Activated CD8-positive, alpha-beta memory T cell treated with anti-CD3 and anti-CD28 coated beads, Interleukin-2, amount 10 ng/mL, durations not matched to agents 7 days and 5 days (primary cell): ENCODE measurements around the gene HCST. TPM values are rescaled to one million over a fixed set of nuclear protein-coding genes. Genes with fewer than 3 reads are reported as not detected.
A peak's percentile ranks its signal among the peaks of the same experiment; 100 is the strongest.
"Not testable (repeated sequence)": the region's sequence is repeated elsewhere in the genome, so short reads cannot be mapped to it uniquely, and the experiment has no call there.

Experiments used
- ATAC-seq: fragments of 150-1000 bp; cut with Tn5 transposase; one replicate; pipeline ENCODE4 v1.10.0; 2021; ENCODE audit warnings: moderate library complexity
- CTCF ChIA-PET: fragments of 350-600 bp; sonication (Branson Sonifier 250); formaldehyde crosslinking; loops from one replicate; lab custom pipeline; 2021; ENCODE audit warnings: antibody characterized with exemption; lab: Charles Lee
- DNase-seq: peaks from one replicate; pipeline ENCODE4 v3.0.0-alpha.2; 2020
- H3K27ac Mint-ChIP-seq: one replicate; pipeline ENCODE4 v1.8.0; 2021; ENCODE audit warnings: mild to moderate bottlenecking, mixed read lengths
- H3K27me3 Mint-ChIP-seq: one replicate; pipeline ENCODE4 v1.8.0; 2021; ENCODE audit warnings: mixed read lengths
- H3K36me3 Mint-ChIP-seq: one replicate; pipeline ENCODE4 v1.8.0; 2021; ENCODE audit warnings: mild to moderate bottlenecking, mixed read lengths
- H3K4me1 Mint-ChIP-seq: one replicate; pipeline ENCODE4 v1.8.0; 2021; ENCODE audit warnings: mixed read lengths
- H3K4me3 Mint-ChIP-seq: one replicate; pipeline ENCODE4 v1.8.0; 2021; ENCODE audit warnings: mild to moderate bottlenecking, moderate library complexity, mixed read lengths
- H3K9me3 Mint-ChIP-seq: one replicate; pipeline ENCODE4 v1.8.0; 2022; ENCODE audit warnings: low read depth, mixed read lengths
- total RNA-seq, 2 experiments: library from RNA; stranded (reverse); gene quantifications; one replicate each; pipeline ENCODE4 v1.2.3, GENCODE V29; 2021

Gene HCST
- total RNA-seq, 2 experiments from 2014 or later: 184 to 195 TPM

- Mint-ChIP-seq H3K4me1 (peaks cover 38% of the 10 kb centered on the region), H3K27ac (peak overlapping the region; percentile 97), H3K4me3 (peak overlapping the region; percentile 78), H3K36me3 (peaks cover 19% of the 10 kb centered on the region), H3K9me3 (no peaks in the 10 kb centered on the region), H3K27me3 (no peaks in the 10 kb centered on the region)
- CTCF ChIA-PET: interaction anchor here (0.7 to 2.3 kb wide), 4 partner anchors 12 to 804 kb away, joined by 3 to 10 read pairs (median 4); no protein-coding TSS in a partner anchor
- ATAC-seq: no peak
- no peak for DNase-seq
Observed at GRCh38 chr19:35901055-35901644, 1.2 kb upstream of the HCST start.

DNA sequence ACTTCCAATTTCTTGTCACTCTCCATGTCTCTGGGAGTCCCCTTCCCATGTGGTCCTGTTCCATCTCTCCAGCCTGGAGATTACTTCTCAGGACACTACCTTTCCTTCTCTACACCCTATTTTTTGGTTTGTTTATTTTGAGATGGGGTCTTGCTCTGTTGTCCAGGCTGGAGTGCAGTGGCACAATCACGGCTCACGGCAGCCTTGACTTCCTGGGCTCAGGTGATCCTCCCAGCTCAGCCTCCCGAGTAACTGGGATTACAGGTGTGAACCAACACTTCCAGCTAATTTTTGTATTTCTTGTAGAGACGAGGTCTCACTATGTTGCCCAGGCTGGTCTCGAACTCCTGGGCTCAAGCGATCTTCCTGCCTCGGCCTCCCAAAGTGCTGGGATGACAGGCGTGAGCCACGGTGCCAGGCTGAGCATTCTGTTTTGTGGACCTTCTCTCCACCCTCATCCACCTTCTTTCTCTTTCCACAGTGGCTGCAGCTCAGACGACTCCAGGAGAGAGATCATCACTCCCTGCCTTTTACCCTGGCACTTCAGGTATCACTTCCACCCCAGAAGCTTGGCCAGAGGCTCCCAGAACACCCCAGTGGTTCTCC lies 644 bp downstream of the HCST start:
- DNase-seq: no peak
- Mint-ChIP-seq H3K4me3 (peak overlapping the region; percentile 78), H3K4me1 (peaks cover 39% of the 10 kb centered on the region), H3K27ac (peak overlapping the region; percentile 97), H3K9me3 (no peaks in the 10 kb centered on the region), H3K27me3 (no peaks in the 10 kb centered on the region), H3K36me3 (peaks cover 13% of the 10 kb centered on the region)
- ATAC-seq: no peak
- CTCF ChIA-PET: interaction anchor here (1.2 to 3.9 kb wide), 5 partner anchors 21 to 206 kb away, joined by 3 to 12 read pairs (median 8); partner anchors contain the start of genes PSENEN and U2AF1L4

DNA sequence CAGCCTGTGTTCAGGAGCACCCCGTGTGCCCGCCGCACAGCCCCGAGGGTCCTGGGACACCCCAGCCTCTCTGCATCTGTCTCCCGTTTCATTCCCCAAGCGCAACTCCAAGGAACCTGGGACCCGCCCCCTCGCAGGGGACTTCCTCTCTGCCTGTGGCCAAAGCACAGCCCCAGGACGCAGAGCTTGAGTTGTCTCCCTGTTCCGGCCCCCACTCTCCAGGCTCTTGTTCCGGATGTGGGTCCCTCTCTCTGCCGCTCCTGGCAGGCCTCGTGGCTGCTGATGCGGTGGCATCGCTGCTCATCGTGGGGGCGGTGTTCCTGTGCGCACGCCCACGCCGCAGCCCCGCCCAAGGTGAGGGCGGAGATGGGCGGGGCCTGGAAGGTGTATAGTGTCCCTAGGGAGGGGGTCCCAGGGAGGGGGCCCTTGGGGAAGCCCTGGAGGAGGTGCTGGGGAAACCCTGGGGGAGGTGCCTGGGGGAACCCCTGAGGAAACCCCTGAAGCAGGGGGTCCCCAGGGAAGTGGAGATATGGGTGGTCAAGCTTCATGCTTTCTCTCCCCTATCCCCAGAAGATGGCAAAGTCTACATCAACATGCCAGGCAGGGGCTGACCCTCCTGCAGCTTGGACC lies 1.3 kb downstream of the HCST start:
- Mint-ChIP-seq H3K36me3 (peaks cover 8% of the 10 kb centered on the region), H3K4me1 (peaks cover 38% of the 10 kb centered on the region), H3K4me3 (peak overlapping the region; percentile 78), H3K9me3 (no peaks in the 10 kb centered on the region), H3K27ac (peak overlapping the region; percentile 97), H3K27me3 (no peaks in the 10 kb centered on the region)
- CTCF ChIA-PET: interaction anchor here (0.6 to 3.9 kb wide), 10 partner anchors 8 to 206 kb away, joined by 3 to 12 read pairs (median 4); partner anchors contain the start of genes PSENEN and U2AF1L4
- DNase-seq (peak; percentile 98), ATAC-seq (peak; percentile 65)

- Mint-ChIP-seq H3K4me1 (peaks cover 38% of the 10 kb centered on the region), H3K9me3 (no peaks in the 10 kb centered on the region), H3K4me3 (peak overlapping the region; percentile 78), H3K27me3 (no peaks in the 10 kb centered on the region), H3K27ac (peak overlapping the region; percentile 52), H3K36me3 (peaks cover 5% of the 10 kb centered on the region)
- CTCF ChIA-PET: interaction anchor here (1.1 to 3.9 kb wide), 5 partner anchors 8 to 160 kb away, joined by 3 to 12 read pairs (median 6); partner anchors contain the start of genes PSENEN and U2AF1L4
- no peak for ATAC-seq
- no peak for DNase-seq
Observed at GRCh38 chr19:35904311-35905068, 2.2 kb downstream of the HCST start.

GRCh38 chr19:35905178-35905727 lies 2.9 kb downstream of the HCST start:
- H3K27ac Mint-ChIP-seq: no peak overlapping the region
- CTCF ChIA-PET: interaction anchor here (1.2 to 3.9 kb wide), 3 partner anchors 23 to 26 kb away, joined by 5 to 12 read pairs (median 10); no protein-coding TSS in a partner anchor
- H3K4me3 Mint-ChIP-seq: no peak overlapping the region
- DNase-seq (no peak), ATAC-seq (no peak)
- H3K9me3 Mint-ChIP-seq: no peaks in the 10 kb centered on the region
- H3K4me1 Mint-ChIP-seq: peaks cover 38% of the 10 kb centered on the region
- peaks cover 5% of the 10 kb centered on the region for H3K36me3 Mint-ChIP-seq
- no peaks in the 10 kb centered on the region for H3K27me3 Mint-ChIP-seq

DNA sequence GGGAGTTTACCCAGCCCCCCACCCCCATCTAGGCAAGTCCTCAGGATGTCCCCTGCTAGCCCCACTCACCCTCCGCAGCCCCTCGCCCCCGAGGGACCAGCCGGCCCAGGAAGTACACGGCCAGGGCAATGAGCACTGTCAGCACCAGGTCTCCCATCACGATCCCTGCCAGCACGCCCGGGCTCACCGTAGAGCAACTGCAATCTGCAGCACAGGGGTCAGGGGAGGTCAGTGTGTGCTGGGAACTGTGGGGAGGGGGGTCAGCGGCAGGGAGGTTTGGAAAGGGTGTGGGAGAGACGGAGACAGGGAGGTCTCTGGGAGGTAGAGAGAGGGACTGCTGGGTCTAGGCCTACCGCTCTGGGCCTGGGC lies 5.0 kb downstream of the HCST start:
- DNase-seq: no peak
- Mint-ChIP-seq H3K4me1 (peaks cover 35% of the 10 kb centered on the region), H3K36me3 (peaks cover 5% of the 10 kb centered on the region), H3K27ac (peak overlapping the region; percentile 24), H3K9me3 (no peaks in the 10 kb centered on the region), H3K27me3 (no peaks in the 10 kb centered on the region), H3K4me3 (no peak overlapping the region)
- CTCF ChIA-PET: no interaction called here
- no peak for ATAC-seq

DNA sequence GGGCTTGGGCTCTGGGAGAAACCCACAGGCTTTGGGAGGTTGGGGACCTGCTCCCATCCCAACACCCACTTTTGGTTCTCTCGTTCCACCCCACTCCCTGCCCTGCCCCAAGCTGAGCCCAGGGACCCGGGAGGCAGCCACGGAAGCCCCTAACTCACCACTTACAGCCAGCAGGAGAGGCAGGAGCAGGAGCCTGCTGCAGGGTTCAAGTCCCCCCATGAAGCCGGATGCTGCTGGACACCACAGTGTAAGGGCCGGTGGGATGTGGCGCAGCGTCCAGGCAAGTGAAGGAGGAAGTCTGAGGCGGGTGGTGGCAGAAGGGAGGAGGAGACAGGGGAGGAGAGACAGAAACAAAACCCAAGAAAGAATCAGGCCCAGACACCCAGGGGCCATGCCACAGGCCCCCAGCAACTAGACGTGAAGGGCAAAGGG lies 5.7 kb downstream of the HCST start, which contains the start of gene TYROBP:
Gene TYROBP, minus strand, starts transcription at position 286 of the 432 bp plus-strand sequence. Its CDS starts 67 bp downstream, at position 219.
- Mint-ChIP-seq H3K4me3 (no peak within 1 kb of the TSS), H3K27ac (peak within 1 kb of the TSS; percentile 57), H3K27me3 (no peaks in the 10 kb centered on the region), H3K4me1 (peaks cover 33% of the 10 kb centered on the region), H3K36me3 (peaks cover 5% of the 10 kb centered on the region), H3K9me3 (no peaks in the 10 kb centered on the region)
- no peak for ATAC-seq
- no peak for DNase-seq
- CTCF ChIA-PET: no interaction called here

DNA sequence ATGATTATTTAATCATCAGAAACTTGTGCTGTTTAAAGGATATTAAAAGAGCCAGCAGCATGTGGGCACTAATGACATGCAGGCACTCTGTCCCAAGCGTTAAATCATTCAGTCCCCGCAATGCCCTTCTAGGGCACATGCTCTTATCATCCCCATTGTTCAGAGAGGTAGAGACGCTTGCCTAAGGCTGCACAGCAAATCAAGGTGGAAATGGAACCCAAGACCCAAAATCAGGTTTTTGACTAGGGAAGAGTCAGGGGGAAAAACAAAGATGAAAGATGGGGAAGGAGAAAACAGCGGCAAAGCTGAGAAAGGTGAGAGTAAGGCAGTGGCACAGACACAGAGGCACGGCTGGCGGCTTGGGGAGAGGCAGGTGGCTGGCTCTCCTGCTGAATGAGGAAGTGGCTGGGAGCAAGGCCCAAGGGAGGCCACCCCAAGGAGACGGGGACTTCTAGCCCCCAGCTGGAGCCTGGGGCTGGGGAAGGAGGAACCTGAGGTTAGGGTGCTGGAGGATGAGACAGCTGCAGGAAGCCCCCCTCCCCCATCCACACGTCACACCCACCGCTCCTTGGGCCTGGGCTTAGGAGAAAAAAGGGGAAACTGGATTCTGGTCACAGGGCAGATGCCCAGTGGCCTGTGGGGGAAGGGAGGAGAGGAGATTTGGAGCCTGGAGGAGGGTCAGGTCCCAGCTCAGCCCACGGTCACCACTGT lies 6.8 kb downstream of the HCST start:
- H3K9me3 Mint-ChIP-seq: no peaks in the 10 kb centered on the region
- CTCF ChIA-PET: no interaction called here
- no peak overlapping the region for H3K27ac Mint-ChIP-seq
- no peak for DNase-seq
- H3K27me3 Mint-ChIP-seq: no peaks in the 10 kb centered on the region
- no peaks in the 10 kb centered on the region for H3K36me3 Mint-ChIP-seq
- ATAC-seq: no peak
- H3K4me3 Mint-ChIP-seq: no peak overlapping the region
- peaks cover 30% of the 10 kb centered on the region for H3K4me1 Mint-ChIP-seq

DNA sequence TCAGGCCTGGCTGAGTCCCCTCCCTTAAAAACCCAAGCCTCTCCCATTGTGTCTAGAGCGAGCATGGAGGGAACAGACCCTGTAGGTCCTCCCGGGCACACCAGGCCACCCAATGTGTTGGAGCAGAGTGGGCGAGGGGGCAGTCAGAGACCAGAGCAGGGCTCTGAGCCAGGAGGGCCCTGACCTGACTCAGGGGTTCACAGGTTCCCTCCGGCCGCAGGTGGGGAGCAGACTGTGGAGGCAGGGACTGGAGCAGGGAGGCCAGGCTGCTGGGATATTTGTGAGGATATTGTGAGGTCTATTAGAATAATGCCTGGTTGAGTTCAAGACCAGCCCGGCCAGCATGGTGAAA lies 7.3 kb downstream of the HCST start:
- H3K27ac Mint-ChIP-seq: no peak overlapping the region
- DNase-seq (no peak), ATAC-seq (no peak)
- peaks cover 24% of the 10 kb centered on the region for H3K4me1 Mint-ChIP-seq
- no peak overlapping the region for H3K4me3 Mint-ChIP-seq
- no peaks in the 10 kb centered on the region for H3K36me3 Mint-ChIP-seq
- CTCF ChIA-PET: no interaction called here
- no peaks in the 10 kb centered on the region for H3K27me3 Mint-ChIP-seq
- no peaks in the 10 kb centered on the region for H3K9me3 Mint-ChIP-seq

DNA sequence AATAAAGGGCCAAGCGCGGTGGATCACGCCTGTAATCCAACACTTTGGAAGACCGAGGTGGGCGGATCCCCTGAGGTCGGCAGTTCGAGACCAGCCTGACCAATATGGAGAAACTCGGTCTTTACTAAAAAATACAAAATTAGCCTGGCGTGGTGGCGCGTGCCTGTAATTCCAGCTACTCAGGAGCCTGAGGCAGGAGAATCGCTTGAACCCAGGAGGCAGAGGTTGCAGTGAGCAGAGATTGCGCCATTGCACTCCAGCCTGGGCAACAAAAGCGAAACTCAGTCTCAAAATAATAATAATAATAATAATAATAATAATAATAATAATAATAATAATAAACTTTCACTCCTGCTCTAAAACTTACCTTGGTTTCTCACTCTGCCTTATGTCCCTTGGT lies 8.0 kb downstream of the HCST start:
- CTCF ChIA-PET, ATAC-seq: not testable (repeated sequence)

GRCh38 chr19:35911173-35911572 lies 8.8 kb downstream of the HCST start:
- Mint-ChIP-seq H3K4me3 (no peak overlapping the region), H3K36me3 (no peaks in the 10 kb centered on the region), H3K27ac (no peak overlapping the region), H3K9me3 (no peaks in the 10 kb centered on the region), H3K27me3 (no peaks in the 10 kb centered on the region), H3K4me1 (peaks cover 23% of the 10 kb centered on the region)
- DNase-seq: no peak
- CTCF ChIA-PET: interaction anchor here (1.7 to 2.0 kb wide), 3 partner anchors 7 to 20 kb away, joined by 6 to 12 read pairs (median 6); no protein-coding TSS in a partner anchor
- no peak for ATAC-seq

More for the DNA sequence above, 8.0 kb downstream of the HCST start:
- H3K27me3 Mint-ChIP-seq, H3K4me3 Mint-ChIP-seq, H3K27ac Mint-ChIP-seq, H3K36me3 Mint-ChIP-seq, DNase-seq, H3K9me3 Mint-ChIP-seq: not testable (repeated sequence)
- peaks cover 23% of the 10 kb centered on the region for H3K4me1 Mint-ChIP-seq

GRCh38 chr19:35911790-35912189 lies 9.5 kb downstream of the HCST start:
- Mint-ChIP-seq H3K27me3 (no peaks in the 10 kb centered on the region), H3K4me3 (no peak overlapping the region), H3K9me3 (no peaks in the 10 kb centered on the region), H3K4me1 (peaks cover 23% of the 10 kb centered on the region), H3K36me3 (no peaks in the 10 kb centered on the region), H3K27ac (no peak overlapping the region)
- ATAC-seq (peak; percentile 16), DNase-seq (no peak)
- CTCF ChIA-PET: interaction anchor here (0.6 to 2.0 kb wide), 4 partner anchors 8 to 259 kb away, joined by 3 to 12 read pairs (median 6); no protein-coding TSS in a partner anchor
